MM.1S (cell line): ENCODE data around the gene RFC3.

Experiments
- EZH2 ChIP-seq: fragments of 300-600 bp; sonication (generic); optimal IDR thresholded peaks from 2 replicates; pipeline ENCODE3; 2017; ENCODE audit warnings: low read depth, mild to moderate bottlenecking, antibody characterized with exemption, low read length, mixed read lengths
- EZH2phosphoT487 ChIP-seq: fragments of 300-600 bp; sonication (generic); IDR thresholded peaks from 2 replicates; pipeline ENCODE4 v1.6.1; 2018; ENCODE audit warnings: antibody characterized with exemption, low read length
- TF ChIP-seq, protein P1 (sequence below): fragments of 300-600 bp; sonication (generic); IDR thresholded peaks from 2 replicates; pipeline ENCODE4 v1.5.1; 2016; ENCODE audit warnings: antibody characterized with exemption, low read length, mixed read lengths

DNA sequence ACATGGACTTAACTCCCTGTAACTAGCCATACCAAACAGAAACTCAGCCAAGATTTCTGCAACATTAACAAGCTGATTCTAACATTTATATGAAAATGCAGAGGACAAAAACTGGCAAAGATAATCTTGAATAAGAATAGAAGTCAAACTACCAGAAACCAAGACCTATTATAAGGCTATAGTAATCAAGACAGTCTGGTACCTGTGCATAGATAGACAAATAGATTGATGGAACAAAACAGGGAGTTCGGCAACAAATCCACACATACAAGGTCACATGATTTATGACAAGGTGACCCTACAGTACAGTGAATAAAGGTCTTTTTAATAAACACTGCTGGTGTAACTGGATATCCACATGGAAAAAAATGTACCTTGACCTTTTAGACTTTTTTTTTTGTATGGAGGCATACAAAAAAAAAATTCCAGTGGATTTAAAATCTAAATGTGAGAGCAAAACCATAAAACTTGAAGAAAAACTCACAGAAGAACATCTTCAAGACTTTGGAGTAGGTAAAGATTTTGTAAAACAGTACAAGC lies 2.9 kb upstream of the RFC3 start:
- TF ChIP-seq, protein P1, sequence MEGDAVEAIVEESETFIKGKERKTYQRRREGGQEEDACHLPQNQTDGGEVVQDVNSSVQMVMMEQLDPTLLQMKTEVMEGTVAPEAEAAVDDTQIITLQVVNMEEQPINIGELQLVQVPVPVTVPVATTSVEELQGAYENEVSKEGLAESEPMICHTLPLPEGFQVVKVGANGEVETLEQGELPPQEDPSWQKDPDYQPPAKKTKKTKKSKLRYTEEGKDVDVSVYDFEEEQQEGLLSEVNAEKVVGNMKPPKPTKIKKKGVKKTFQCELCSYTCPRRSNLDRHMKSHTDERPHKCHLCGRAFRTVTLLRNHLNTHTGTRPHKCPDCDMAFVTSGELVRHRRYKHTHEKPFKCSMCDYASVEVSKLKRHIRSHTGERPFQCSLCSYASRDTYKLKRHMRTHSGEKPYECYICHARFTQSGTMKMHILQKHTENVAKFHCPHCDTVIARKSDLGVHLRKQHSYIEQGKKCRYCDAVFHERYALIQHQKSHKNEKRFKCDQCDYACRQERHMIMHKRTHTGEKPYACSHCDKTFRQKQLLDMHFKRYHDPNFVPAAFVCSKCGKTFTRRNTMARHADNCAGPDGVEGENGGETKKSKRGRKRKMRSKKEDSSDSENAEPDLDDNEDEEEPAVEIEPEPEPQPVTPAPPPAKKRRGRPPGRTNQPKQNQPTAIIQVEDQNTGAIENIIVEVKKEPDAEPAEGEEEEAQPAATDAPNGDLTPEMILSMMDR: no peak
- no peak for TF ChIP-seq EZH2
- no peak for TF ChIP-seq EZH2phosphoT487
